ENCODE results near the gene OVCA2. TPM values are rescaled to one million over a fixed set of nuclear protein-coding genes. Genes with fewer than 3 reads are reported as not detected.

Gene OVCA2
- total and polyA plus RNA-seq, 12 donors = 15.3 to 47.5 (median 17.7) TPM

- Histone ChIP-seq H3K27ac (peak overlapping the region in 4 of 10 donors; percentile 26 to 62 (median 52)), H3K36me3 (peaks cover 0 to 7% (median 0%) of the 10 kb centered on the region in 9 donors), H3K4me3 (peak overlapping the region in 2 of 10 donors; percentile 57 to 58), H3K9me3 (no peaks in the 10 kb centered on the region), H3K4me1 (peaks cover 18 to 60% (median 50%) of the 10 kb centered on the region in 9 donors), H3K27me3 (peaks cover 0 to 77% (median 13%) of the 10 kb centered on the region in 7 donors)
- no peak for DNase-seq
- ATAC-seq = no peak
- WGBS, 2 donors = 43 to 56% methylated on average over 14 of the region's 14 CpGs
- no peak for TF ChIP-seq CTCF (IDR thresholded peaks at IDR 0.05)
- intact Hi-C loops (cut with DNase I) = loop anchor here in 5 of 10 donors (2.0 to 10.0 kb wide), 5 partner anchors 123 to 343 kb away; no protein-coding TSS in a partner anchor
These were observed 10.2 kb downstream of the OVCA2 start for GRCh38 chr17:2051933-2052559.

- ATAC-seq (peak; percentile 2 to 41 (median 12)), DNase-seq (peak; percentile 76 to 80)
- Histone ChIP-seq H3K27me3 (peaks cover 0 to 81% (median 17%) of the 10 kb centered on the region in 7 donors), H3K4me3 (peak overlapping the region; percentile 32 to 83 (median 71)), H3K36me3 (peaks cover 0 to 21% (median 0%) of the 10 kb centered on the region in 9 donors), H3K27ac (peak overlapping the region in 9 of 10 donors; percentile 85 to 97 (median 93)), H3K4me1 (peaks cover 23 to 67% (median 56%) of the 10 kb centered on the region in 9 donors), H3K9me3 (no peaks in the 10 kb centered on the region)
- 7 to 8% methylated on average over 80 to 84 of the region's 84 CpGs for WGBS, 2 donors
- TF ChIP-seq CTCF (IDR thresholded peaks at IDR 0.05) = peak; percentile 36 to 85 (median 69)
- intact Hi-C loops (cut with DNase I) = loop anchor here in 8 of 10 donors (1.0 to 10.0 kb wide), 7 partner anchors 121 to 341 kb away; no protein-coding TSS in a partner anchor
These were observed 11.8 kb downstream of the OVCA2 start for GRCh38 chr17:2053380-2054261.

DNA sequence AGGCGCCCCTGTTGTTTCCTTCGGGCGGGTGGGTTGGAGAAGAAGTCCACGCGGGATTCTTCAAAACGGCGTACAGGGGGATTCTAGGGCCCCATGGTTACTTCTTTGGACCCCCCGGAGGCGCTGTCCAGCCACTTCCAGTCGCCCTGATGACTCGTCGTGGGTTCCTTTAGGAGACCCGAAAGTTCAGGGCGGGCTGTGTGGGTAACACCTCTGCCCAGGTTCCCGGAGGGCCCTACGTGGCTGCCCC is 12.4 kb downstream of the OVCA2 start:
- H3K4me1 ChIP-seq = peaks cover 21 to 67% (median 55%) of the 10 kb centered on the region in 9 donors
- H3K36me3 ChIP-seq = peaks cover 0 to 26% (median 0%) of the 10 kb centered on the region in 9 donors
- intact Hi-C loops (cut with DNase I) = loop anchor here in 8 of 10 donors (1.0 to 10.0 kb wide), 7 partner anchors 121 to 341 kb away; no protein-coding TSS in a partner anchor
- WGBS, 2 donors = 7 to 10% methylated on average over 16 of the region's 16 CpGs
- no peaks in the 10 kb centered on the region for H3K9me3 ChIP-seq
- no peak for DNase-seq
- H3K27ac ChIP-seq = peak overlapping the region in 9 of 10 donors; percentile 85 to 97 (median 93)
- peaks cover 0 to 80% (median 17%) of the 10 kb centered on the region in 7 donors for H3K27me3 ChIP-seq
- no peak for TF ChIP-seq CTCF (IDR thresholded peaks at IDR 0.05)
- no peak for ATAC-seq
- H3K4me3 ChIP-seq = peak overlapping the region; percentile 32 to 83 (median 71)
